AG04449 (cell line): ENCODE data around the gene EFNA5.

ENCODE experiments used
- CTCF ChIA-PET: fragments of 350-600 bp; formaldehyde crosslinking; extraction: SDS; loops from one replicate; lab custom pipeline; 2021; ENCODE audit warnings: antibody characterized with exemption; lab: Yijun Ruan, JAX
- POLR2A ChIA-PET: fragments of 400-600, 350-600 bp; formaldehyde crosslinking; extraction: SDS; loops from one replicate; lab custom pipeline; 2020; ENCODE audit warnings: antibody characterized with exemption, inconsistent platforms; lab: Yijun Ruan, JAX
- DNase-seq: peaks from one replicate; pipeline ENCODE4 v3.0.0-alpha.2; 2010; ENCODE audit warnings: low read depth, low spot score
- H3K4me3 ChIP-seq: 2 replicates; pipeline ENCODE4 v1.5.1; 2011; ENCODE audit warnings: low read depth, mild to moderate bottlenecking, control low read depth, low read length
- TF ChIP-seq, protein P1 (sequence below): IDR thresholded peaks from one replicate; pipeline ENCODE4 v1.5.1; 2011; ENCODE audit warnings: mild to moderate bottlenecking, moderate library complexity, low read length, control low read depth, inconsistent platforms; ENCODE audit not compliant: insufficient read depth; ENCODE audit errors: missing control alignments

The EFNA5 gene

DNA sequence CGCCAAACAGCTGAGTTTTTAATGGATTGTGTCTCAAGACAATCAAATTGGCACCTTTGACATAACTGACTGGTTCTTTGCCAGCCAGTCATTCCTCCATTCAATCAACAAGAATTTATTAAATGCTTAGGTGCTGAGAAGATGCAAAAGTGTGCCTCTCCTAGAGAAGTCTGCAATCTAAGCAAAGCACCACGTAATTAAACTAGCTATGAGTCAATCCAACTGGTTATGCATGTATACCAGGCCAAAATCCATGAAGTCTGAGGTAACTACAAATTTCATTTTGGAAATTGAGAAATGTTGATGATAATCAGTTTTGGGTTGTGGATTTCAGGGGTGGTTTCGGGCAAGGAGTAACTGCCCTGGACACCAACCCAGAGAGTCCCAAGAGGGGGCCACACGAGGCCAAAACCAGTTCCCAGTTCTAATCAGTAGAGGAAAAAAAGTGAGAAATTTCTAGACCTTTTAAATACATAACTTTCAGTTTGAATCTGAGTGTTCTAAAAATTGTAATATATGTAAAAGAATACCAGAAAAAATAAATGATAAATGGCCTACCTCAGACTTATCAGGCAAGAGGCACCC, 92.6 kb downstream of the EFNA5 start:
- TF ChIP-seq, protein P1, sequence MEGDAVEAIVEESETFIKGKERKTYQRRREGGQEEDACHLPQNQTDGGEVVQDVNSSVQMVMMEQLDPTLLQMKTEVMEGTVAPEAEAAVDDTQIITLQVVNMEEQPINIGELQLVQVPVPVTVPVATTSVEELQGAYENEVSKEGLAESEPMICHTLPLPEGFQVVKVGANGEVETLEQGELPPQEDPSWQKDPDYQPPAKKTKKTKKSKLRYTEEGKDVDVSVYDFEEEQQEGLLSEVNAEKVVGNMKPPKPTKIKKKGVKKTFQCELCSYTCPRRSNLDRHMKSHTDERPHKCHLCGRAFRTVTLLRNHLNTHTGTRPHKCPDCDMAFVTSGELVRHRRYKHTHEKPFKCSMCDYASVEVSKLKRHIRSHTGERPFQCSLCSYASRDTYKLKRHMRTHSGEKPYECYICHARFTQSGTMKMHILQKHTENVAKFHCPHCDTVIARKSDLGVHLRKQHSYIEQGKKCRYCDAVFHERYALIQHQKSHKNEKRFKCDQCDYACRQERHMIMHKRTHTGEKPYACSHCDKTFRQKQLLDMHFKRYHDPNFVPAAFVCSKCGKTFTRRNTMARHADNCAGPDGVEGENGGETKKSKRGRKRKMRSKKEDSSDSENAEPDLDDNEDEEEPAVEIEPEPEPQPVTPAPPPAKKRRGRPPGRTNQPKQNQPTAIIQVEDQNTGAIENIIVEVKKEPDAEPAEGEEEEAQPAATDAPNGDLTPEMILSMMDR = no peak
- no peak for DNase-seq
- ChIA-PET CTCF (interaction anchor here (1.2 kb wide), 1 partner anchor 1309 kb away, joined by 3 read pairs; no protein-coding TSS in a partner anchor), POLR2A (no interaction called here)
- H3K4me3 ChIP-seq = no peak overlapping the region

DNA sequence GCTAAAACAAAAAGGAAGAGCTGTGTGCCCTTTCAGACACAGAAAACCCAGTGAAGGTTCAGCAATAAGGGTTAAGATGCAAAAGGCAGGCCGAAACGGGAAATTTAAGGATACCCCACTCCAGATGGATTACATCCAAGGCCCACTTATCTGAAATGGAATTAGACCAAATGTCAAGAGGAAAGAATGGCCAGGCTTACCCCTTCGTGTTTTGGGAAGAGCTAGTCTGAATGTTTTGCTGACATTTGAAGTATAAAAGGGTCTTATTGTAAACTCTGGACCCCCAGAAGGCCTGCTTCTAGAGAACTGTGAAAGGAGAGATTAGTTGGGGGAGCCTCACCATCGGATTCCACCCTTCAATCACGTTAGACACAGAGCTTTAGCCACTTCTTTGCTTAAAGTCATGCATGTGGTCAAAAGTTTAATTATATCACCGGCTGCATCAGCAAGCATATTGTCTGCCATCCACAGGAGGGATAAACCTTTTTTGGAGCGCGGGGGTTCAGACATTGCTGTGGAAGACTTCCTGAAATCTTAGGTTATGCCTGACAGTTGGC, 93.3 kb downstream of the EFNA5 start:
- DNase-seq = no peak
- TF ChIP-seq, protein P1 = no peak
- H3K4me3 ChIP-seq = no peak overlapping the region
- ChIA-PET POLR2A (no interaction called here), CTCF (interaction anchor here (1.2 kb wide), 1 partner anchor 1308 kb away, joined by 3 read pairs; no protein-coding TSS in a partner anchor)

DNA sequence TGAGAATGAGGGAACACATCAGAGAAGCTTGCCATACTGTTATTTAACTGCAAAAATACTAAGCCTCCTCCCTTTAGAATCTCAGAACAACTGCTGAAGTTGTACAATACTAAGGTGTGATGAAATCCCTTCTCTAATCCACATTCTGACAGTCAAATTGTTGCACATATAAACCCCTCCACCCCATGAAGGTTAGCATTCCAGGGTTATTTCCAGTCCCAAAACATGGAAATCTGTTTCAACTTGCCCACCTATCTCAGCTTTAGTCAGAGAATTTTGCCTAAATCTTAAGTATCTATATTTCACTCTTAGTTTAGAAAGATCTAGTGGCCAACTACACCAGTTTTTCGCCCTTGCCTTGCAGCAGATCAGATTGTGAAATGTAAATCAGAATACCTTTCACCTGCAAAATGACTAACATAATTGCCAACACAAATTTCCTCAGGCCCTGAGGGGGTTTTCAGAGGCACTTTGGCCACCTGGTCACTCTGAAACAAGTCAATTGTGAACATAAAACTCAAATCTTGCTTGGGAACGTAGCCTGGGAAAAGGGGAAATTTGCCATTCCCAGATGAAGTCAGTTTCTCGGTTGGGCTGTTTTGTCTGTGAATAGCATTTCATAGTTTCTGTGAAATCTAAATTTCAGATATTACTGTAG, 93.9 kb downstream of the EFNA5 start:
- POLR2A ChIA-PET = no interaction called here
- TF ChIP-seq, protein P1 = no peak
- CTCF ChIA-PET = interaction anchor here (1.2 to 1.9 kb wide), 2 partner anchors 10 to 1308 kb away, joined by 3 to 7 read pairs; no protein-coding TSS in a partner anchor
- no peak overlapping the region for H3K4me3 ChIP-seq
- no peak for DNase-seq

DNA sequence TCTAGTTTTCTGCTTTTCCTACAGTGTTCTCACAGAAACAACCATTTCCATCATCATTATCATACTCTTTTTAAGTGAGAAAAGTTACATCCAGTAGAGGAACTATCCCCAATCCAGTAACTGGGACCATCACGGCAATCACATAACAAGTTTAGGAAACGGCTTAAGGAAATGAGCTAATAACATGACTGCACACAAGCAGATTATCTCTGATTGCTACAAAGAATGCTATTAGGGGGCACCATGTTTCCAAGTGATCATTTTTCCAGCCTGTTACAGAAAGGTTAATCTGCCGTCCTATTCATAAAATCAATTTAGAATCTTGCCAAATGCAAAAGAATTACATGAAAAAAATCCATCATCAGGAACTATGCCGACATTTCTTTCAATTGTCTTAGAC, 94.6 kb downstream of the EFNA5 start:
- CTCF ChIA-PET = interaction anchor here (0.8 to 1.9 kb wide), 2 partner anchors 9 to 30 kb away, joined by 3 to 7 read pairs; no protein-coding TSS in a partner anchor
- POLR2A ChIA-PET = no interaction called here
- TF ChIP-seq, protein P1 = no peak
- no peak for DNase-seq
- no peak overlapping the region for H3K4me3 ChIP-seq

DNA sequence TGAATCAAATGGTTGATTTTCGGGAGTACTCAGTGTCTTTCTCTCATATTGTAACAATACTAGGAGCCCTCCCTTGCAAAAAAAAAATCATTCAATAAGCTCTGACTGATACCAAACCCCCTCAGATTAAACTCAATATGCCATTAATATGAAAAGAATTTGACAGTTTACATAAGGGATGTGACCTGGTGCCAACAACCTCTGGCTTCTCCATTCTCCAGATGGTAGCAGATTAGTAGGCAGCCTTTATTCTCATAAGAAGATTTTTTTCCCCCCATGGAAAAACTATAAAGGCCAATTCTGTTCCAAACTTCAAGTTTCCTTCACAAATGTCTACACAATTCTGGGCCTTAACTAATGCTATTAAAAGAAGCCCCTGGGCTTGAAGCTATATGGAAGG, 96.5 kb downstream of the EFNA5 start:
- CTCF ChIA-PET = interaction anchor here (0.7 to 1.4 kb wide), 2 partner anchors 19 to 143 kb away, joined by 3 to 4 read pairs; no protein-coding TSS in a partner anchor
- POLR2A ChIA-PET = no interaction called here
- no peak for DNase-seq
- H3K4me3 ChIP-seq = no peak overlapping the region
- TF ChIP-seq, protein P1 = no peak
